Activated CD4-positive, CD25-positive, alpha-beta regulatory T cell treated with anti-CD3 and anti-CD28 coated beads, Interleukin-2, amount 50 U/mL, for 16 hours (primary cell): ENCODE data around the gene MVB12A.

Source experiments
- DNase-seq: peaks from one replicate; pipeline ENCODE4 v3.0.0-alpha.2; 2020; ENCODE audit warnings: low read depth, low spot score

Gene MVB12A

GRCh38 chr19:17441241-17442021 lies 21.6 kb downstream of the MVB12A start:
- DNase-seq: no peak

- DNase-seq: no peak
Observed at GRCh38 chr19:17445526-17446165, 25.8 kb downstream of the MVB12A start.

GRCh38 chr19:17447704-17448130 lies 27.9 kb downstream of the MVB12A start:
- no peak for DNase-seq

- DNase-seq: no peak
Observed at GRCh38 chr19:17448131-17448967, 28.5 kb downstream of the MVB12A start, which contains the start of gene TMEM221. Gene TMEM221 (minus strand): TSS chr19:17448668. CDS start chr19:17448462, 206 bp downstream.

- no peak for DNase-seq
Observed at GRCh38 chr19:17450264-17451075, 30.6 kb downstream of the MVB12A start.

GRCh38 chr19:17451820-17452219 lies 32.0 kb downstream of the MVB12A start:
- no peak for DNase-seq

GRCh38 chr19:17454576-17455071 lies 34.8 kb downstream of the MVB12A start:
- DNase-seq: no peak

- no peak for DNase-seq
Observed at GRCh38 chr19:17455308-17456123, 35.7 kb downstream of the MVB12A start.

GRCh38 chr19:17456127-17456526 lies 36.3 kb downstream of the MVB12A start:
- DNase-seq: no peak

- no peak for DNase-seq
Observed at GRCh38 chr19:17457616-17458015, 37.8 kb downstream of the MVB12A start.

- no peak for DNase-seq
Observed at GRCh38 chr19:17458970-17459369, 39.1 kb downstream of the MVB12A start.

GRCh38 chr19:17460372-17461230 lies 40.8 kb downstream of the MVB12A start, which contains the start of gene NXNL1:
Gene NXNL1 (minus strand): TSS chr19:17460926. CDS start chr19:17460869, 57 bp downstream.
- no peak for DNase-seq

- no peak for DNase-seq
Observed at GRCh38 chr19:17466487-17466850, 46.6 kb downstream of the MVB12A start.

- DNase-seq: no peak
Observed at GRCh38 chr19:17467471-17468301, 47.8 kb downstream of the MVB12A start.

- DNase-seq: no peak
Observed at GRCh38 chr19:17468302-17469091, 48.6 kb downstream of the MVB12A start.

- no peak for DNase-seq
Observed at GRCh38 chr19:17469092-17469480, 49.2 kb downstream of the MVB12A start.

GRCh38 chr19:17469481-17470067 lies 49.7 kb downstream of the MVB12A start:
- peak; percentile 79 for DNase-seq
